ENCODE results near the gene MARCHF3.

MARCHF3 gene

DNA sequence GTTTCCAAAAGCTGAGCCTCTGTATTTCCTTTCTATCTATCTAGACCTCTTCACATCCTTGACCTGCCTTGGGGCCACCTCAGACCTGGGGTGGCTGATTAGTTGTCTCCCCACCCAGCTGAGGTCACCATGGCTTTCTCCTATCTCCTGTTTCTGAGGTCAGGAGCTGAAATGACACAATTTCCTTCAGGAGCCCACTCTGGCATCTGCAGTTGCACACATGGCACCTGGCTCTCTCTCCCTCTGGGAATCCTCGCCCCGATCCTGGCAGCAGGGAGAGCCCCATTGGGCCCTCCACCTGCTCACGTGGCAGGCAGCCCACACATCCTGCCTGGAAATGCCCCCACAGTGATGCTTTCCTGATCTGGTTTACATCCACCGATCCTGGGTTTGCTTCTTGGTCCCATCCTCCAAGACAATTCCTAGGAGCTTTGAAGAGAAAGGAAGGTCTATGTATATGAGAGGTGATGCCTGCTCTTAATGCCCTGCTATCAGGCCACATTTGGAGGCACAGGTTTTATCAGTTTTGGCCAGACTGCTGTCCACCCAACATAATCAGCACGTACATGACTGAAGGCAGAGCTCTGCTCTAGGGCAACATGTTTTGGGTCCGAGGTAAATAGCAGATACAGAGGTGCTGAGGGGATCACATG, 53.7 kb downstream of the MARCHF3 start:
- FAIRE-seq, result no peak
- TF ChIP-seq POLR2A (IDR thresholded peaks at IDR 0.05; ENCODE audit: low read depth, low read length) (no peak), TAF1 (IDR thresholded peaks at IDR 0.05; ENCODE audit: borderline replicate concordance, low read depth, low read length) (no peak), POLR2AphosphoS5 (IDR thresholded peaks at IDR 0.05; ENCODE audit: low read depth, low read length) (no peak)
- no peak for DNase-seq (ENCODE audit: insufficient read length)

DNA sequence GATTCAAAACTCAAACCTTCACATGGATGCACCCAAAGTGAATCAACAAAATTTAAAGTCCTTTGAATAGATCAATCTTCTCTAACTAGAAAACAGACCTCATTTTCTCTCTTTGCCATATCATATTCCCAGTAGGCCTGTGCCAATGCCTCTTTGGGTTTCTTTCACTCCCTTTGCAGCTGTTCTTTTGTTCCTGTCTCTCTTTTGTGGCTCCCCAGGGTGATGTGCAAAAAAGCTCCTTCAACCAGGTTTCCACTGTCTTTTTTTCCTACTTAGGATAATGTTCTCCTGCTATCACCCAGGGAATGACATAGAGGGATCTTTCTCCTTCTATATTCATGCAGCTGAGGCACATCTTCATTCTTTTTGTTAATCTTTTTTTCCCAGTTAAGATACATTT, 54.6 kb downstream of the MARCHF3 start:
- TF ChIP-seq POLR2AphosphoS5 (IDR thresholded peaks at IDR 0.05; ENCODE audit: low read depth, low read length) (no peak), POLR2A (IDR thresholded peaks at IDR 0.05; ENCODE audit: low read depth, low read length) (no peak), TAF1 (IDR thresholded peaks at IDR 0.05; ENCODE audit: borderline replicate concordance, low read depth, low read length) (no peak)
- FAIRE-seq, result no peak
- no peak for DNase-seq (ENCODE audit: insufficient read length)

DNA sequence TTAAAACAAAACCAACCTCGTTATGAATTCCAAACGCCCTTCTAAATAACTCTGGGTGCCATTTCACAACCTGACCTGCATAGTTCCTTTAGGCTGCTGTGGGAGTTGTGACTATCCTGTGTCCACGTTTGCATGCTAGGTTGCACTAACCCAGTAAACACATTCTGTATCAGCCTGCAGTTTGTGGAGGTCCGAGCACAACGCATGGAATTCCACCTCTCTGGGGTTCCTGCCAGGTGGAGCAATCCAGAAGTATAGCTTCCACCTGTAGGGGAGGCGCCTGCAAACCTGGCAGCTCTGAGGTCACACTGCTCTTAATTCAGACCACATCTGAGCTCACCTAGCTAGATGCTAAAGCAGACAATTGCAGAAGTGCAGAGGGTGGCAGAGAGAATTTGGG, 57.2 kb downstream of the MARCHF3 start:
- no peak for DNase-seq (ENCODE audit: insufficient read length)
- peak; percentile 63 for FAIRE-seq
- TF ChIP-seq TAF1 (IDR thresholded peaks at IDR 0.05; ENCODE audit: borderline replicate concordance, low read depth, low read length), result no peak
- TF ChIP-seq POLR2A (IDR thresholded peaks at IDR 0.05; ENCODE audit: low read depth, low read length), result no peak
- no peak for TF ChIP-seq POLR2AphosphoS5 (IDR thresholded peaks at IDR 0.05; ENCODE audit: low read depth, low read length)

- peak; percentile 37 for DNase-seq (ENCODE audit: insufficient read length)
- no peak for TF ChIP-seq POLR2A (IDR thresholded peaks at IDR 0.05; ENCODE audit: low read depth, low read length)
- TF ChIP-seq POLR2AphosphoS5 (IDR thresholded peaks at IDR 0.05; ENCODE audit: low read depth, low read length), result no peak
- no peak for TF ChIP-seq TAF1 (IDR thresholded peaks at IDR 0.05; ENCODE audit: borderline replicate concordance, low read depth, low read length)
- peak; percentile 93 for FAIRE-seq
Measured at GRCh38 chr5:126972062-126972895, 58.1 kb downstream of the MARCHF3 start.

DNA sequence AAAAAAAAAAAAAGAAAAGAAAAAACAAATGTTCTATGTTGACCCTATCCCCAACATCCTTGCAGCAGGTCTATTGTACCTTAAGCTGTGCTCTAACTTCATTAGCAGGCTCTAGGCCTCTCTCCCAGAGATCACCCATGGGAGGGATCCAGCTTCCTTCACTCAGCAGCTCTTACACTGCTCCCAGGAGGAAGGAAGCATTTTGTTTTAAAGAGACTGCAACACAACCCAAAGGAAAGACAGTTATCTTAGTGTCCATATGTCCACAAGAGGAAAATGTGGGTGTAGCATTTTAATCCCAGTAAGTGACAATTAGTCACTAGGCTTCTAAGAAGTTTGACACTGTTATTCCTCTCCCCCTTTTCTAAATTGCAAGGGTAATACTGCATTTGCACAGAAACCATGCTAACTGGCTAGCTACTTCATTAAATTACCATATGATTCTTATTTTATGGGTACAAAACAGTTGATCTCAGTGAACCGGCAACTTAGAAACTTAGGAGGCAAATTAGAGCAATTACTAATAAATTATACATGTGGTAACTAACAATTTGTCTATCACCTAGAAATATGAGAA, 58.8 kb downstream of the MARCHF3 start:
- no peak for TF ChIP-seq TAF1 (IDR thresholded peaks at IDR 0.05; ENCODE audit: borderline replicate concordance, low read depth, low read length)
- no peak for TF ChIP-seq POLR2AphosphoS5 (IDR thresholded peaks at IDR 0.05; ENCODE audit: low read depth, low read length)
- no peak for TF ChIP-seq POLR2A (IDR thresholded peaks at IDR 0.05; ENCODE audit: low read depth, low read length)
- DNase-seq (ENCODE audit: insufficient read length) (no peak), FAIRE-seq (peak; percentile 66)

DNA sequence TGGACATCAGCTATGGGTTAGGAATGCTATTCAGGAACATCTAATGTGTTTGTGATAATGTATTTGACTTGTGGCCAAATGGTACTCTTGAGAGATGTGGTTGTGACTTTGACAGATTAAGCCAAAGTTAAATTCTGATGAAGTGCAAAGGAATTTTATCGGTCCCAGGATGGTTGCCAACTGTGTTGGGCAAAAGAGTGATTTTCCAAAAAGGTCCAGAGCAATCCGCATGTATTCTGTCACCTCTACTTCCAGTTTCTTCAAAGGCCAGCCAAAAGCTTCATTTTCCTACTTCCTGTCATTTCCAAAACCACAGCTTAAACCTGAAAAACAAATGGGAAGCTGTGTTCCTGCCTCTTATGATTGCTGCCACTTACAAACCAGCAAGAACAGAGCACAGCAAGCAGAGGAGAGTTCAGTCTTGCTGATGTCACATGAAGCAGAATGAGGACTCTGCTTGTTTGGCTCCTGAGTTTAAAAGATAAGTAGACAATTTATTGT, 59.8 kb downstream of the MARCHF3 start:
- TF ChIP-seq TAF1 (IDR thresholded peaks at IDR 0.05; ENCODE audit: borderline replicate concordance, low read depth, low read length) (no peak), POLR2A (IDR thresholded peaks at IDR 0.05; ENCODE audit: low read depth, low read length) (no peak), POLR2AphosphoS5 (IDR thresholded peaks at IDR 0.05; ENCODE audit: low read depth, low read length) (no peak)
- FAIRE-seq (peak; percentile 72), DNase-seq (ENCODE audit: insufficient read length) (no peak)

GRCh38 chr5:126969548-126969947, 60.8 kb downstream of the MARCHF3 start:
- DNase-seq (ENCODE audit: insufficient read length) (no peak), FAIRE-seq (peak; percentile 83)
- TF ChIP-seq TAF1 (IDR thresholded peaks at IDR 0.05; ENCODE audit: borderline replicate concordance, low read depth, low read length), result no peak

DNA sequence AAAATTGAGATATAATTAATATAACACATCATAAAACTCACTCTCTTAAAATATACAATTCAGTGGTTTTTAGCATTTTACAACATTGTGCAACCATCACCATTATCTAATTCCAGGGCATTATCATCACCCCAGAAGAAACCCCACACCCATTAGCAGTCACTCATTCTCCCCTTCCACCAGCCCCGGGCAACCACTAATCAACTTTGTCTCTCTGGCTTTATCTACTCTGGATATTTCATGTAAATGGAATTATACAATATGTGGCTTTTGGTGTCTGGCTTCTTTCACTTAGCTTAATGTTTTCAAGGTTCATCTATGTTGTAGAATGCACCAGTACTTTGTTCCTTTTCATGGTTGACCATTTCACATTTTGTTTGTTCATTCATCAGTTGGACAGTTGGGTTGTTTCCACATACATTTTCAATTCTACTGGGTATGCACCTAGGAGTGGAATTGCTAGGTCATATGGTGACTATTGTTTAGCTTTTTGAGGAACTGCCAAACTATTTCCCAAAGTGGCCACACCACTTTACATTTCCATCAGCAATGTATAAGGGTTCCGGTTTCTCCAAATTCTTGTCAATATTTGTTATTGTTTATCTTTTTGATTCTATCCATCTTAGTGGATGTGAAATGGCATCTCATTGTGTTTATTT, 62.4 kb downstream of the MARCHF3 start:
- no peak for DNase-seq (ENCODE audit: insufficient read length)
- FAIRE-seq, result no peak
- TF ChIP-seq TAF1 (IDR thresholded peaks at IDR 0.05; ENCODE audit: borderline replicate concordance, low read depth, low read length), result no peak
- TF ChIP-seq POLR2AphosphoS5 (IDR thresholded peaks at IDR 0.05; ENCODE audit: low read depth, low read length), result no peak
- no peak for TF ChIP-seq POLR2A (IDR thresholded peaks at IDR 0.05; ENCODE audit: low read depth, low read length)

GRCh38 chr5:126965487-126965886, 64.9 kb downstream of the MARCHF3 start:
- peak; percentile 9 for FAIRE-seq
- no peak for DNase-seq (ENCODE audit: insufficient read length)
- TF ChIP-seq POLR2A (IDR thresholded peaks at IDR 0.05; ENCODE audit: low read depth, low read length) (no peak), POLR2AphosphoS5 (IDR thresholded peaks at IDR 0.05; ENCODE audit: low read depth, low read length) (no peak), TAF1 (IDR thresholded peaks at IDR 0.05; ENCODE audit: borderline replicate concordance, low read depth, low read length) (no peak)

GRCh38 chr5:126965061-126965475, 65.3 kb downstream of the MARCHF3 start:
- TF ChIP-seq POLR2AphosphoS5 (IDR thresholded peaks at IDR 0.05; ENCODE audit: low read depth, low read length) (no peak), POLR2A (IDR thresholded peaks at IDR 0.05; ENCODE audit: low read depth, low read length) (no peak), TAF1 (IDR thresholded peaks at IDR 0.05; ENCODE audit: borderline replicate concordance, low read depth, low read length) (no peak)
- DNase-seq (ENCODE audit: insufficient read length) (no peak), FAIRE-seq (peak; percentile 48)

GRCh38 chr5:126963822-126964375, 66.5 kb downstream of the MARCHF3 start:
- TF ChIP-seq TAF1 (IDR thresholded peaks at IDR 0.05; ENCODE audit: borderline replicate concordance, low read depth, low read length) (no peak), POLR2AphosphoS5 (IDR thresholded peaks at IDR 0.05; ENCODE audit: low read depth, low read length) (no peak), POLR2A (IDR thresholded peaks at IDR 0.05; ENCODE audit: low read depth, low read length) (no peak)
- no peak for DNase-seq (ENCODE audit: insufficient read length)
- no peak for FAIRE-seq

Measured in GM12892 (cell line).